Panc1 (cell line): ENCODE measurements around the gene CLCF1. TPM values are rescaled to one million over a fixed set of nuclear protein-coding genes. Genes with fewer than 3 reads are reported as not detected.

Source experiments
- ATAC-seq: fragments of 200-7000 bp; cut with Tn5 transposase; 2 replicates; pipeline ENCODE4 v1.9.1; 2020; ENCODE audit warnings: mild to moderate bottlenecking, moderate library complexity
- BruUV-seq: library from RNA; stranded (reverse); fragments of 400-500 nt; replicated peaks from 2 replicates; lab custom pipeline; 2021; lab: Mats Ljungman, UMichigan
- CTCF ChIA-PET: fragments of 300-600 bp; sonication (Branson Sonifier 250); formaldehyde crosslinking; loops from one replicate; lab custom pipeline; 2022; ENCODE audit warnings: antibody characterized with exemption; lab: Charles Lee
- POLR2A ChIA-PET: fragments of 300-600 bp; sonication (Branson Sonifier 250); formaldehyde crosslinking; loops from one replicate; lab custom pipeline; 2022; ENCODE audit warnings: antibody characterized with exemption; lab: Charles Lee
- DNase-seq: peaks from one replicate; pipeline ENCODE4 v3.0.0-alpha.2; 2010; ENCODE audit warnings: low read depth, low spot score
- H3K27ac ChIP-seq: 2 replicates; pipeline ENCODE4 v1.5.1; 2011; ENCODE audit warnings: mild to moderate bottlenecking, low read length, inconsistent platforms
- H3K27me3 ChIP-seq: fragments of 200-500 bp; sonication (Bioruptor generic); 2 replicates; pipeline ENCODE4 v1.6.0; 2014; ENCODE audit warnings: low read length, inconsistent platforms; ENCODE audit not compliant: control insufficient read depth, insufficient read depth
- H3K36me3 ChIP-seq: fragments of 200-500 bp; sonication (Bioruptor generic); 2 replicates; pipeline ENCODE4 v1.5.1; 2014; ENCODE audit warnings: inconsistent platforms, mild to moderate bottlenecking, low read length, moderate library complexity; ENCODE audit not compliant: control insufficient read depth, insufficient read depth
- H3K4me1 ChIP-seq: 2 replicates; pipeline ENCODE4 v1.5.1; 2011; ENCODE audit warnings: inconsistent platforms, mild to moderate bottlenecking, low read length, moderate library complexity; ENCODE audit not compliant: control insufficient read depth, insufficient read depth
- H3K4me3 ChIP-seq, 2 experiments: 2 replicates each; pipeline ENCODE4 v1.5.1; 2011 to 2012; ENCODE audit warnings: low read depth in 2 of 2, low read length in 2 of 2, mild to moderate bottlenecking in 2 of 2, inconsistent platforms in 1 of 2, moderate library complexity in 1 of 2
- H3K9me3 ChIP-seq: fragments of 200-500 bp; sonication (Bioruptor generic); 2 replicates; pipeline ENCODE4 v1.5.1; 2014; ENCODE audit warnings: low read depth, mild to moderate bottlenecking, inconsistent platforms, low read length, moderate library complexity; ENCODE audit not compliant: control insufficient read depth, insufficient read depth
- CTCF ChIP-seq: fragments of 450-650 bp; IDR thresholded peaks from 2 replicates; pipeline ENCODE4 v1.5.1; 2017; ENCODE audit warnings: mild to moderate bottlenecking
- POLR2AphosphoS5 ChIP-seq: IDR thresholded peaks from 2 replicates; pipeline ENCODE4 v1.6.1; 2012; ENCODE audit warnings: mild to moderate bottlenecking, low read depth, low read length, moderate library complexity
- REST ChIP-seq, 2 experiments: IDR thresholded peaks; 2 replicates each; pipeline ENCODE4 v1.6.1; 2011 to 2012; ENCODE audit warnings: low read depth in 2 of 2, control low read depth in 1 of 2, low read length in 1 of 2, mild to moderate bottlenecking in 1 of 2, moderate library complexity in 1 of 2; ENCODE audit not compliant: insufficient read depth in 1 of 2
- SIN3A ChIP-seq: IDR thresholded peaks from 2 replicates; pipeline ENCODE4 v1.6.1; 2012; ENCODE audit warnings: low read depth, mild to moderate bottlenecking, low read length, moderate library complexity, borderline replicate concordance; ENCODE audit not compliant: insufficient read depth
- TCF7L2 ChIP-seq: IDR thresholded peaks from 2 replicates; pipeline ENCODE4 v1.6.1; 2011; ENCODE audit warnings: mild to moderate bottlenecking, low read depth, low read length, inconsistent platforms
- in situ Hi-C: cut with HindIII; loops from 2 replicates; pipeline ENCODE4 v1.10.0; 2016; ENCODE audit warnings: low sequenced_read_pairs, low pct_unique_long_range_greater_than_20kb
- intact Hi-C: fragments of 100-400 bp; cut with micrococcal nuclease; formaldehyde crosslinking; loops from one replicate; pipeline ENCODE4 v1.10.0; 2022; ENCODE audit not compliant: unreplicated experiment
- total RNA-seq: library from RNA; stranded (reverse); gene quantifications from one replicate; pipeline ENCODE4 v1.2.1, GENCODE V29; 2021; ENCODE audit not compliant: unreplicated experiment

The CLCF1 gene
- total RNA-seq, 1 experiment from 2014 or later, result 9.3 TPM

- CTCF ChIA-PET, result interaction anchor here (0.5 kb wide), 1 partner anchor 84 kb away, joined by 6 read pairs; no protein-coding TSS in a partner anchor
Measured at GRCh38 chr11:67397986-67398660, 24.7 kb upstream of the CLCF1 start.

GRCh38 chr11:67397536-67397935 is 24.1 kb upstream of the CLCF1 start:
- ChIA-PET POLR2A (interaction anchor here (0.9 kb wide), 1 partner anchor 24 kb away, joined by 3 read pairs; no protein-coding TSS in a partner anchor), CTCF (no interaction called here)
- Histone ChIP-seq H3K27me3 (no peaks in the 10 kb centered on the region), H3K4me1 (peaks cover 41% of the 10 kb centered on the region), H3K4me3 (no peak overlapping the region), H3K9me3 (no peaks in the 10 kb centered on the region), H3K27ac (0 out of 2 replicates have a peak overlapping the region, but pooled peaks have one; percentile 30), H3K36me3 (peaks cover 7% of the 10 kb centered on the region)
- DNase-seq, result no peak
- BruUV-seq, result no TSS peak
- in situ Hi-C loops, result no loop called here
- ATAC-seq, result no peak
- intact Hi-C loops, result no loop called here
- no peak for TF ChIP-seq CTCF
- TF ChIP-seq POLR2AphosphoS5, result no peak
- no peak for TF ChIP-seq SIN3A
- no peak for TF ChIP-seq REST (IDR thresholded peaks at IDR 0.05; ENCODE audit: insufficient read depth in 1 of 2, low read depth in 2 of 2, low read length in 1 of 2)

More at GRCh38 chr11:67397986-67398660, 24.7 kb upstream of the CLCF1 start:
- intact Hi-C loops, result no loop called here
- Histone ChIP-seq H3K27ac (0 out of 2 replicates have a peak overlapping the region, but pooled peaks have one; percentile 30), H3K27me3 (no peaks in the 10 kb centered on the region), H3K9me3 (no peaks in the 10 kb centered on the region), H3K4me3 (no peak overlapping the region), H3K36me3 (peaks cover 7% of the 10 kb centered on the region), H3K4me1 (peaks cover 38% of the 10 kb centered on the region)
- TSS peak; percentile 89 for BruUV-seq
- POLR2A ChIA-PET, result interaction anchor here (0.9 kb wide), 1 partner anchor 23 kb away, joined by 3 read pairs; no protein-coding TSS in a partner anchor
- in situ Hi-C loops, result no loop called here
- DNase-seq, result no peak
- ATAC-seq, result no peak
- TF ChIP-seq REST (IDR thresholded peaks at IDR 0.05; ENCODE audit: insufficient read depth in 1 of 2, low read depth in 2 of 2, low read length in 1 of 2) (no peak), CTCF (no peak), TCF7L2 (no peak), POLR2AphosphoS5 (no peak), SIN3A (no peak)
